Measurements from ENCODE around the gene FBLN2. TPM values are rescaled to one million over a fixed set of nuclear protein-coding genes. Genes with fewer than 3 reads are reported as not detected.
A peak's percentile ranks its signal among the peaks of the same experiment; 100 is the strongest.

The FBLN2 gene
- total RNA-seq, 1 experiment from 2014 or later, result 0.11 TPM

GRCh38 chr3:13509816-13510192 lies 39.1 kb upstream of the FBLN2 start:
- H3K9me3 ChIP-seq (ENCODE audit: low read length), result no peaks in the 10 kb centered on the region
- no peaks in the 10 kb centered on the region for H3F3A ChIP-seq (ENCODE audit: low read length, unreplicated experiment)
- no peak overlapping the region for H3K4me3 ChIP-seq (ENCODE audit: low read length)
- no peak for ATAC-seq
- no TSS peak for BruUV-seq (replicated peaks)
- H3K79me2 ChIP-seq (ENCODE audit: low read length), result no peaks in the 10 kb centered on the region
- ChIA-PET CTCF (no interaction called here), POLR2A (ENCODE audit: unreplicated experiment) (no interaction called here)
- H3K4me2 ChIP-seq (ENCODE audit: low read length), result no peak overlapping the region
- DNase-seq, result no peak
- TF ChIP-seq EZH2phosphoT487 (IDR thresholded peaks at IDR 0.05; ENCODE audit: borderline replicate concordance, low read length) (no peak), CTCF (conservative IDR thresholded peaks at IDR 0.05; ENCODE audit: low read depth, low read length) (no peak), EZH2 (IDR thresholded peaks at IDR 0.05; ENCODE audit: low read length, unreplicated experiment) (no peak)
- H3K27me3 ChIP-seq (ENCODE audit: low read length), result no peaks in the 10 kb centered on the region
- H3K4me1 ChIP-seq (ENCODE audit: insufficient read depth, low read length), result peaks cover 36% of the 10 kb centered on the region
- H3K9me2 ChIP-seq (replicated peaks; ENCODE audit: low read length), result no peaks in the 10 kb centered on the region
- H2AFZ ChIP-seq (ENCODE audit: low read length), result no peak overlapping the region
- H4K20me1 ChIP-seq (ENCODE audit: low read length), result no peaks in the 10 kb centered on the region
- H3K36me3 ChIP-seq (ENCODE audit: low read depth, low read length), result no peaks in the 10 kb centered on the region
- intact Hi-C loops (cut with micrococcal nuclease), result no loop called here
- no peak overlapping the region for H3K27ac ChIP-seq (ENCODE audit: low read length)
- no peak overlapping the region for H3K9ac ChIP-seq (ENCODE audit: low read length)

GRCh38 chr3:13512451-13512850 lies 36.5 kb upstream of the FBLN2 start:
- BruUV-seq (replicated peaks), result no TSS peak
- ATAC-seq, result no peak
- H3K27ac ChIP-seq (ENCODE audit: low read length), result no peak overlapping the region
- H3K9me3 ChIP-seq (ENCODE audit: low read length), result no peaks in the 10 kb centered on the region
- DNase-seq, result no peak
- TF ChIP-seq EZH2 (IDR thresholded peaks at IDR 0.05; ENCODE audit: low read length, unreplicated experiment), result no peak
- TF ChIP-seq EZH2phosphoT487 (IDR thresholded peaks at IDR 0.05; ENCODE audit: borderline replicate concordance, low read length), result no peak
- TF ChIP-seq CTCF (conservative IDR thresholded peaks at IDR 0.05; ENCODE audit: low read depth, low read length), result no peak
- no peak overlapping the region for H3K4me2 ChIP-seq (ENCODE audit: low read length)
- H3K4me3 ChIP-seq (ENCODE audit: low read length), result no peak overlapping the region
- H3K9me2 ChIP-seq (replicated peaks; ENCODE audit: low read length), result no peaks in the 10 kb centered on the region
- H3K36me3 ChIP-seq (ENCODE audit: low read depth, low read length), result no peaks in the 10 kb centered on the region
- H3K4me1 ChIP-seq (ENCODE audit: insufficient read depth, low read length), result peaks cover 32% of the 10 kb centered on the region
- no peaks in the 10 kb centered on the region for H4K20me1 ChIP-seq (ENCODE audit: low read length)
- H3K79me2 ChIP-seq (ENCODE audit: low read length), result no peaks in the 10 kb centered on the region
- intact Hi-C loops (cut with micrococcal nuclease), result no loop called here
- H3K27me3 ChIP-seq (ENCODE audit: low read length), result no peaks in the 10 kb centered on the region
- ChIA-PET POLR2A (ENCODE audit: unreplicated experiment) (no interaction called here), CTCF (no interaction called here)
- H3K9ac ChIP-seq (ENCODE audit: low read length), result no peak overlapping the region
- H3F3A ChIP-seq (ENCODE audit: low read length, unreplicated experiment), result no peaks in the 10 kb centered on the region
- H2AFZ ChIP-seq (ENCODE audit: low read length), result no peak overlapping the region

- Histone ChIP-seq H3K4me1 (ENCODE audit: insufficient read depth, low read length) (peaks cover 23% of the 10 kb centered on the region), H3K4me3 (ENCODE audit: low read length) (no peak overlapping the region), H3K79me2 (ENCODE audit: low read length) (no peaks in the 10 kb centered on the region), H3K9me2 (replicated peaks; ENCODE audit: low read length) (no peaks in the 10 kb centered on the region), H3K27me3 (ENCODE audit: low read length) (no peaks in the 10 kb centered on the region), H4K20me1 (ENCODE audit: low read length) (no peaks in the 10 kb centered on the region), H3K9me3 (ENCODE audit: low read length) (no peaks in the 10 kb centered on the region), H2AFZ (ENCODE audit: low read length) (no peak overlapping the region), H3K9ac (ENCODE audit: low read length) (no peak overlapping the region), H3K27ac (ENCODE audit: low read length) (peak overlapping the region; percentile 58), H3K4me2 (ENCODE audit: low read length) (peak overlapping the region; percentile 27), H3K36me3 (ENCODE audit: low read depth, low read length) (no peaks in the 10 kb centered on the region), H3F3A (ENCODE audit: low read length, unreplicated experiment) (no peaks in the 10 kb centered on the region)
- CTCF ChIA-PET, result interaction anchor here (1.2 kb wide), 1 partner anchor 135 kb away, joined by 5 read pairs; no protein-coding TSS in a partner anchor
- intact Hi-C loops (cut with micrococcal nuclease), result no loop called here
- no TSS peak for BruUV-seq (replicated peaks)
- no peak for TF ChIP-seq EZH2 (IDR thresholded peaks at IDR 0.05; ENCODE audit: low read length, unreplicated experiment)
- TF ChIP-seq CTCF (conservative IDR thresholded peaks at IDR 0.05; ENCODE audit: low read depth, low read length), result no peak
- TF ChIP-seq EZH2phosphoT487 (IDR thresholded peaks at IDR 0.05; ENCODE audit: borderline replicate concordance, low read length), result no peak
- DNase-seq (peak; percentile 23), ATAC-seq (peak; percentile 58)
- POLR2A ChIA-PET (ENCODE audit: unreplicated experiment), result no interaction called here
Measured at GRCh38 chr3:13513051-13513912, 35.6 kb upstream of the FBLN2 start.

Data from PC-3 (cell line).